PC-9 (cell line): ENCODE data around the gene KIT. TPM values are rescaled to one million over a fixed set of nuclear protein-coding genes. Genes with fewer than 3 reads are reported as not detected.

Experiments used
- BruUV-seq: library from RNA; stranded (reverse); fragments of 400-500 nt; replicated peaks from 2 replicates; lab custom pipeline; 2021; lab: Mats Ljungman, UMichigan
- CTCF ChIA-PET: fragments of 300-600 bp; sonication (Branson Sonifier 250); formaldehyde crosslinking; loops from one replicate; lab custom pipeline; 2022; ENCODE audit warnings: antibody characterized with exemption; lab: Charles Lee
- POLR2A ChIA-PET: fragments of 300-600 bp; sonication (Branson Sonifier 250); formaldehyde crosslinking; loops from one replicate; lab custom pipeline; 2022; ENCODE audit warnings: antibody characterized with exemption; ENCODE audit not compliant: unreplicated experiment; lab: Charles Lee
- DNase-seq, 2 experiments: peaks; one replicate each; pipeline versions ENCODE4 v3.0.0 to v3.0.0-alpha.2; 2015 to 2022; ENCODE audit warnings: mixed read lengths in 1 of 2
- H2AFZ ChIP-seq: fragments of 200-600 bp; sonication (generic); 2 replicates; pipeline ENCODE4 v1.8.1; 2017; ENCODE audit warnings: antibody characterized with exemption
- H3F3A ChIP-seq: fragments of 200-600 bp; sonication (generic); 2 replicates; pipeline ENCODE4 v1.8.1; 2017; ENCODE audit warnings: antibody characterized with exemption, mild to moderate bottlenecking, low read depth; ENCODE audit not compliant: insufficient read depth
- H3K27ac ChIP-seq: fragments of 200-600 bp; sonication (generic); 2 replicates; pipeline ENCODE4 v1.6.1; 2016; ENCODE audit warnings: mixed run types
- H3K27me3 ChIP-seq: fragments of 200-600 bp; sonication (generic); 2 replicates; pipeline ENCODE4 v1.6.1; 2016; ENCODE audit warnings: low read depth, mixed run types; ENCODE audit not compliant: insufficient read depth
- H3K36me3 ChIP-seq: fragments of 200-600 bp; sonication (generic); 2 replicates; pipeline ENCODE4 v1.6.1; 2016; ENCODE audit warnings: low read depth, mixed run types
- H3K4me1 ChIP-seq: fragments of 200-600 bp; sonication (generic); replicated peaks from 2 replicates; pipeline ENCODE4 v1.6.1; 2016; ENCODE audit warnings: mixed run types; ENCODE audit not compliant: insufficient read depth
- H3K4me2 ChIP-seq: fragments of 200-600 bp; sonication (generic); 2 replicates; pipeline ENCODE4 v1.6.1; 2017; ENCODE audit warnings: mixed run types
- H3K4me3 ChIP-seq: fragments of 200-600 bp; sonication (generic); 2 replicates; pipeline ENCODE4 v1.6.1; 2016; ENCODE audit warnings: mixed run types
- H3K79me2 ChIP-seq: fragments of 200-600 bp; sonication (generic); 2 replicates; pipeline ENCODE4 v1.6.1; 2017; ENCODE audit warnings: low read depth, mixed run types
- H3K9me2 ChIP-seq: fragments of 200-600 bp; sonication (generic); 2 replicates; pipeline ENCODE4 v1.8.1; 2017; ENCODE audit warnings: mild to moderate bottlenecking; ENCODE audit not compliant: insufficient read depth
- H3K9me3 ChIP-seq: fragments of 200-600 bp; sonication (generic); 2 replicates; pipeline ENCODE4 v1.8.1; 2016; ENCODE audit warnings: low read depth; ENCODE audit not compliant: insufficient read depth
- H4K20me1 ChIP-seq: fragments of 200-600 bp; sonication (generic); 2 replicates; pipeline ENCODE4 v1.8.1; 2017; ENCODE audit not compliant: insufficient read depth
- EZH2 ChIP-seq: fragments of 200-600 bp; sonication (generic); IDR thresholded peaks from 2 replicates; pipeline ENCODE4 v1.8.0; 2017; ENCODE audit warnings: antibody characterized with exemption, low read depth
- intact Hi-C: fragments of 100-400 bp; cut with micrococcal nuclease; formaldehyde crosslinking; loops from one replicate; pipeline ENCODE4 v1.10.0; 2022; ENCODE audit not compliant: unreplicated experiment
- total RNA-seq: library from RNA; stranded (reverse); gene quantifications from 2 replicates; pipeline ENCODE4 v1.2.3, GENCODE V29; 2021
- TF ChIP-seq, protein P1 (sequence below): fragments of 200-600 bp; sonication (generic); conservative IDR thresholded peaks from 2 replicates; pipeline ENCODE4 v1.6.1; 2017; ENCODE audit warnings: mixed run types, antibody characterized with exemption, mild to moderate bottlenecking, moderate library complexity

The KIT gene
- total RNA-seq, 1 experiment from 2014 or later = not detected

DNA sequence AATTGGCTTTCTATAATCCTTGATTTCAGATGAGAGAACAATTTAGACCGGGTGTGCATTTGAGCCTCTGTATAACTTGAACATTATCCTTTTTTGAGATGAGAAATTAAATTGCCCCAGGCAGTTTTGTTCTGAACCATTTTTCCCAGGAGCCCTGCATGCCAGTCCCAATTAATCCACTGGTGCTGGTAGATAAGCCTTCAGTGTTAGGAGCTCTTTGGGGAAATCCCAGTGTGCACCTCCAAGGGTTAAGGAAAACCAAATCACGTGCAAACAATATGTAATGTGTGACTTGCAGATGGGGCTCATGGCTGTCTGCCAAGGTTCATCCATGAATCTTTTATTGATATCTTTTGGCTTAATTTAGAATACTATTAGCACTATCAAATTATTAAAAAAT is 43.2 kb downstream of the KIT start:
- ChIA-PET CTCF (no interaction called here), POLR2A (no interaction called here)
- Histone ChIP-seq H2AFZ (no peak overlapping the region), H3K27me3 (no peaks in the 10 kb centered on the region), H3K4me3 (no peak overlapping the region), H3F3A (no peaks in the 10 kb centered on the region), H3K9me2 (no peaks in the 10 kb centered on the region), H3K79me2 (no peaks in the 10 kb centered on the region), H3K36me3 (no peaks in the 10 kb centered on the region), H4K20me1 (no peaks in the 10 kb centered on the region), H3K9me3 (no peaks in the 10 kb centered on the region), H3K4me2 (no peak overlapping the region), H3K4me1 (no peaks in the 10 kb centered on the region), H3K27ac (no peak overlapping the region)
- no peak for TF ChIP-seq EZH2
- TF ChIP-seq, protein P1, sequence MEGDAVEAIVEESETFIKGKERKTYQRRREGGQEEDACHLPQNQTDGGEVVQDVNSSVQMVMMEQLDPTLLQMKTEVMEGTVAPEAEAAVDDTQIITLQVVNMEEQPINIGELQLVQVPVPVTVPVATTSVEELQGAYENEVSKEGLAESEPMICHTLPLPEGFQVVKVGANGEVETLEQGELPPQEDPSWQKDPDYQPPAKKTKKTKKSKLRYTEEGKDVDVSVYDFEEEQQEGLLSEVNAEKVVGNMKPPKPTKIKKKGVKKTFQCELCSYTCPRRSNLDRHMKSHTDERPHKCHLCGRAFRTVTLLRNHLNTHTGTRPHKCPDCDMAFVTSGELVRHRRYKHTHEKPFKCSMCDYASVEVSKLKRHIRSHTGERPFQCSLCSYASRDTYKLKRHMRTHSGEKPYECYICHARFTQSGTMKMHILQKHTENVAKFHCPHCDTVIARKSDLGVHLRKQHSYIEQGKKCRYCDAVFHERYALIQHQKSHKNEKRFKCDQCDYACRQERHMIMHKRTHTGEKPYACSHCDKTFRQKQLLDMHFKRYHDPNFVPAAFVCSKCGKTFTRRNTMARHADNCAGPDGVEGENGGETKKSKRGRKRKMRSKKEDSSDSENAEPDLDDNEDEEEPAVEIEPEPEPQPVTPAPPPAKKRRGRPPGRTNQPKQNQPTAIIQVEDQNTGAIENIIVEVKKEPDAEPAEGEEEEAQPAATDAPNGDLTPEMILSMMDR = no peak
- BruUV-seq = no TSS peak
- intact Hi-C loops = no loop called here
- DNase-seq = no peak

DNA sequence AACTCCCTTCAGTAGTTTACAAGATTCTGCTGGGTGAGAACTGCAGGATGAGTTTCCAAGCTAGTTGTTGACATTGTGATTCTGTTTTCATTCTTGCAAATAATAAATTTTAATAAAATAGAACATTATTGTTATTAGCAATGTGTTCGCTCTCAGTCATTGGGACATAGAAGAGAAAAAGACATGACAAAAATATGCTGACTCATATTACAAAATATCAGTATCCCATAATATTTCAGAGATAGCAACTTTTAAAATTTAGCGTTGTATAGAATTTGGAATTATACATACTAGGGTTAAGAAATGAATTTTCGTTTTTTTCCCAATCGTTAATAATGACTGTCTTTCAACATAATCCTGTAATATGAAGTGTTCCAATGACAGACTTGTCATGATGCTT is 45.4 kb downstream of the KIT start:
- no peak for DNase-seq
- no peak overlapping the region for H3K4me3 ChIP-seq
- ChIA-PET CTCF (no interaction called here), POLR2A (no interaction called here)
- H3K4me2 ChIP-seq = no peak overlapping the region
- H3K27me3 ChIP-seq = no peaks in the 10 kb centered on the region
- TF ChIP-seq, protein P1 = no peak
- TF ChIP-seq EZH2 = no peak
- H3K27ac ChIP-seq = no peak overlapping the region
- H3K9me3 ChIP-seq = no peaks in the 10 kb centered on the region
- BruUV-seq = no TSS peak
- no peaks in the 10 kb centered on the region for H4K20me1 ChIP-seq
- no peaks in the 10 kb centered on the region for H3F3A ChIP-seq
- intact Hi-C loops = no loop called here
- no peak overlapping the region for H2AFZ ChIP-seq
- no peaks in the 10 kb centered on the region for H3K79me2 ChIP-seq
- H3K36me3 ChIP-seq = no peaks in the 10 kb centered on the region
- H3K9me2 ChIP-seq = no peaks in the 10 kb centered on the region
- no peaks in the 10 kb centered on the region for H3K4me1 ChIP-seq

DNA sequence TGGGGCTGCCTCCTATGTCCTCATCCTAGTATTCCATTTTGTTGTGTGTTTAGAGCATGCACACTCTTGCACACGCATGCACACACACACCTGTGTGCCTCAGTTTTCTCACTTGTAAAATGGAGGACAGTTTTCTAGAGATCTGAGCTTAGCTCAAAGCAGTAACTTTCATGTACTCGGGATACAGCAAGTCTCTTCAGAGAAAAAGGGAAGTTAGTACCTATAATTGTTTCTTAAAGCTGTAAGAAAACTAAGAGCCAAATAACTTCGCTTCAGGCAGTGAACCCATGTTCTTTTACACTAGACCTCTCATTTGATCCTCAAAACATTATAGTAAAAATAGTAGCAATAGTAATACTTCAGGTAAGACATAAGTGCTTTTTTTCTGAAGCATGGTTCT is 49.6 kb downstream of the KIT start:
- Histone ChIP-seq H3F3A (no peaks in the 10 kb centered on the region), H3K4me3 (no peak overlapping the region), H3K27me3 (no peaks in the 10 kb centered on the region), H4K20me1 (no peaks in the 10 kb centered on the region), H2AFZ (no peak overlapping the region), H3K4me2 (no peak overlapping the region), H3K36me3 (no peaks in the 10 kb centered on the region), H3K9me2 (no peaks in the 10 kb centered on the region), H3K4me1 (no peaks in the 10 kb centered on the region), H3K79me2 (no peaks in the 10 kb centered on the region), H3K27ac (no peak overlapping the region), H3K9me3 (no peaks in the 10 kb centered on the region)
- no peak for DNase-seq
- TF ChIP-seq, protein P1 = no peak
- TF ChIP-seq EZH2 = no peak
- intact Hi-C loops = no loop called here
- ChIA-PET POLR2A (no interaction called here), CTCF (no interaction called here)
- BruUV-seq = no TSS peak
